ENCODE results near the gene FOXP1. TPM values are rescaled to one million over a fixed set of nuclear protein-coding genes. Genes with fewer than 3 reads are reported as not detected.

Gene FOXP1
- total RNA-seq, 2 experiments from 2014 or later: 493 to 508 TPM

GRCh38 chr3:71497367-71497897 is 86.1 kb downstream of the FOXP1 start:
- Mint-ChIP-seq H3K4me1 (ENCODE audit: low read depth) (peaks cover 89% of the 10 kb centered on the region), H3K36me3 (ENCODE audit: low read depth) (peaks cover 32% of the 10 kb centered on the region), H3K27ac (peak overlapping the region; percentile 95), H3K9me3 (peaks cover 6% of the 10 kb centered on the region), H3K4me3 (peak overlapping the region; percentile 52), H3K27me3 (no peaks in the 10 kb centered on the region)
- Histone ChIP-seq H3K27ac (ENCODE audit: low read depth in 1 of 2, low read length in 2 of 2) (no peak overlapping the region), H3K4me1 (ENCODE audit: insufficient read depth, low read length) (peaks cover 54% of the 10 kb centered on the region), H3K27me3 (ENCODE audit: control insufficient read depth in 1 of 2, insufficient read depth in 2 of 2, low read length in 2 of 2) (no peaks in the 10 kb centered on the region), H3K9me3 (ENCODE audit: control insufficient read depth in 1 of 2, insufficient read depth in 1 of 2, low read length in 2 of 2) (peaks cover 0 to 6% of the 10 kb centered on the region in 2 experiments), H3K36me3 (ENCODE audit: insufficient read depth, low read length) (no peaks in the 10 kb centered on the region), H3K4me3 (ENCODE audit: low read length) (no peak overlapping the region)
- intact Hi-C loops (cut with DNase I, micrococcal nuclease): loop anchor here (2.0 to 5.0 kb wide), 3 partner anchors 17 to 130 kb away; no protein-coding TSS in a partner anchor
- POLR2A ChIA-PET: interaction anchor here (0.6 to 3.4 kb wide), 15 partner anchors 9 to 433 kb away, joined by 3 to 14 read pairs (median 5); no protein-coding TSS in a partner anchor
- DNase-seq (no peak), ATAC-seq (ENCODE audit: poor library complexity) (no peak)
- TF ChIP-seq, protein P1, sequence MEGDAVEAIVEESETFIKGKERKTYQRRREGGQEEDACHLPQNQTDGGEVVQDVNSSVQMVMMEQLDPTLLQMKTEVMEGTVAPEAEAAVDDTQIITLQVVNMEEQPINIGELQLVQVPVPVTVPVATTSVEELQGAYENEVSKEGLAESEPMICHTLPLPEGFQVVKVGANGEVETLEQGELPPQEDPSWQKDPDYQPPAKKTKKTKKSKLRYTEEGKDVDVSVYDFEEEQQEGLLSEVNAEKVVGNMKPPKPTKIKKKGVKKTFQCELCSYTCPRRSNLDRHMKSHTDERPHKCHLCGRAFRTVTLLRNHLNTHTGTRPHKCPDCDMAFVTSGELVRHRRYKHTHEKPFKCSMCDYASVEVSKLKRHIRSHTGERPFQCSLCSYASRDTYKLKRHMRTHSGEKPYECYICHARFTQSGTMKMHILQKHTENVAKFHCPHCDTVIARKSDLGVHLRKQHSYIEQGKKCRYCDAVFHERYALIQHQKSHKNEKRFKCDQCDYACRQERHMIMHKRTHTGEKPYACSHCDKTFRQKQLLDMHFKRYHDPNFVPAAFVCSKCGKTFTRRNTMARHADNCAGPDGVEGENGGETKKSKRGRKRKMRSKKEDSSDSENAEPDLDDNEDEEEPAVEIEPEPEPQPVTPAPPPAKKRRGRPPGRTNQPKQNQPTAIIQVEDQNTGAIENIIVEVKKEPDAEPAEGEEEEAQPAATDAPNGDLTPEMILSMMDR (IDR thresholded peaks at IDR 0.05): no peak
- CTCF ChIA-PET: interaction anchor here (1.0 to 2.2 kb wide), 3 partner anchors 43 to 81 kb away, joined by 4 to 7 read pairs (median 5); no protein-coding TSS in a partner anchor

DNA sequence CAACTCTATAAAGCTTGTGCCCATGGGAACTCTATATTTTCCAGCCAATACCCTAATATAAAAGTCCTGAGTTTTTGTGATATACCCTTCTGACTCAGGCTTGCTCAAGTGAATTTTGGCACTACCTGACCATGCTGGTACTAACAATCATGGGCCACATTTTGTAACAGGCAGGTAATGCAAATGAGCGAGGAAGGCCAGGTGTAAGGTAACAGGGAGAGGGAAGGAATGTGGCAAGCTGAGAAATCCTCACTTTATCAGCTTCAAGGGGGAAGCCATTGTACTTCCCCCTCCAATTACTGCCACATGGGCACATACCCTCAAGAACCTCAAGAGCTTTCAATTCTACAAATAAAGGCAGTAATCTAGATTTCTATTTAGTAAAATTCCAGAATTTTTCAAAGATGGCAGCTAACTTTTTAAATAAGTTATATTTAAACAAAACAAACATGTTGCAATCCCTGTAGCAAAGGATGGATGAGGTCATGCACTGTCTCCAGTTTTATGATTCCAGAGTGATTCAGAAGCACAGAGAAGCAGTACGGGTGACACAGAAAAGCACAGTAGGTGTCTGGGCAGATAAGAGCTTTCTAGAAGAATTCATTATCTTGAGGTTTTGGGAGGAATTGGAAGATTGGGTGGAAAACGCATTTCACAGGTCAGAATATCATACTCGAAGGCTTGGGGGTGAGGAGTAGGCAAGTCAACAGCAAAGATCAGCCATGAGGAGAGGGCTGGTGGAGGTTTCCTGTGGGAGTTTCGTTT is 87.6 kb downstream of the FOXP1 start:
- peak overlapping the region; percentile 95 for H3K27ac Mint-ChIP-seq
- no peaks in the 10 kb centered on the region for H3K36me3 ChIP-seq (ENCODE audit: insufficient read depth, low read length)
- peaks cover 4% of the 10 kb centered on the region for H3K9me3 Mint-ChIP-seq
- DNase-seq (peak in 4 of 14 experiments; percentile 41 to 70 (median 57)), ATAC-seq (ENCODE audit: poor library complexity) (no peak)
- intact Hi-C loops (cut with DNase I, micrococcal nuclease): loop anchor here (2.0 to 5.0 kb wide), 3 partner anchors 15 to 129 kb away; no protein-coding TSS in a partner anchor
- peaks cover 90% of the 10 kb centered on the region for H3K4me1 Mint-ChIP-seq (ENCODE audit: low read depth)
- peaks cover 0 to 3% of the 10 kb centered on the region in 2 experiments for H3K9me3 ChIP-seq (ENCODE audit: control insufficient read depth in 1 of 2, insufficient read depth in 1 of 2, low read length in 2 of 2)
- CTCF ChIA-PET: interaction anchor here (1.2 to 2.2 kb wide), 4 partner anchors 45 to 87 kb away, joined by 3 to 7 read pairs (median 4); no protein-coding TSS in a partner anchor
- peak overlapping the region; percentile 33 for H3K4me3 ChIP-seq (ENCODE audit: low read length)
- peaks cover 33% of the 10 kb centered on the region for H3K36me3 Mint-ChIP-seq (ENCODE audit: low read depth)
- no peaks in the 10 kb centered on the region for H3K27me3 Mint-ChIP-seq
- peak overlapping the region; percentile 51 to 64 for H3K27ac ChIP-seq (ENCODE audit: low read depth in 1 of 2, low read length in 2 of 2)
- H3K27me3 ChIP-seq (ENCODE audit: control insufficient read depth in 1 of 2, insufficient read depth in 2 of 2, low read length in 2 of 2): no peaks in the 10 kb centered on the region
- TF ChIP-seq, protein P1 (IDR thresholded peaks at IDR 0.05): no peak
- POLR2A ChIA-PET: interaction anchor here (0.7 to 3.4 kb wide), 15 partner anchors 12 to 489 kb away, joined by 3 to 14 read pairs (median 6); no protein-coding TSS in a partner anchor
- peak overlapping the region; percentile 71 for H3K4me3 Mint-ChIP-seq
- peaks cover 61% of the 10 kb centered on the region for H3K4me1 ChIP-seq (ENCODE audit: insufficient read depth, low read length)

GRCh38 chr3:71494212-71494611 is 89.3 kb downstream of the FOXP1 start:
- Mint-ChIP-seq H3K4me1 (ENCODE audit: low read depth) (peaks cover 90% of the 10 kb centered on the region), H3K36me3 (ENCODE audit: low read depth) (peaks cover 43% of the 10 kb centered on the region), H3K4me3 (peak overlapping the region; percentile 42), H3K9me3 (peaks cover 3% of the 10 kb centered on the region), H3K27ac (peak overlapping the region; percentile 95), H3K27me3 (no peaks in the 10 kb centered on the region)
- ChIA-PET CTCF (interaction anchor here (1.5 kb wide), 1 partner anchor 77 kb away, joined by 3 read pairs; no protein-coding TSS in a partner anchor), POLR2A (interaction anchor here (0.7 to 2.4 kb wide), 9 partner anchors 11 to 431 kb away, joined by 3 to 11 read pairs (median 5); no protein-coding TSS in a partner anchor)
- peak overlapping the region; percentile 87 to 88 for H3K27ac ChIP-seq (ENCODE audit: low read depth in 1 of 2, low read length in 2 of 2)
- no peak overlapping the region for H3K4me3 ChIP-seq (ENCODE audit: low read length)
- H3K27me3 ChIP-seq (ENCODE audit: control insufficient read depth in 1 of 2, insufficient read depth in 2 of 2, low read length in 2 of 2): no peaks in the 10 kb centered on the region
- intact Hi-C loops (cut with DNase I, micrococcal nuclease): loop anchor here in 1 of 2 experiments (5.0 kb wide), 3 partner anchors 187 to 482 kb away; no protein-coding TSS in a partner anchor
- DNase-seq (peak in 1 of 14 experiments; percentile 32), ATAC-seq (ENCODE audit: poor library complexity) (no peak)
- peaks cover 0 to 3% of the 10 kb centered on the region in 2 experiments for H3K9me3 ChIP-seq (ENCODE audit: control insufficient read depth in 1 of 2, insufficient read depth in 1 of 2, low read length in 2 of 2)
- no peaks in the 10 kb centered on the region for H3K36me3 ChIP-seq (ENCODE audit: insufficient read depth, low read length)
- peaks cover 71% of the 10 kb centered on the region for H3K4me1 ChIP-seq (ENCODE audit: insufficient read depth, low read length)
- TF ChIP-seq, protein P1 (IDR thresholded peaks at IDR 0.05): no peak
